Omental fat pad (tissue), 4 donors: ENCODE data around the gene BTG4. TPM values are rescaled to one million over a fixed set of nuclear protein-coding genes. Genes with fewer than 3 reads are reported as not detected.

ENCODE experiments used
- ATAC-seq: fragments of 150-250 bp; one replicate; pipeline ENCODE4 v1.9.1; 2016; ENCODE audit warnings: mild to moderate bottlenecking, moderate library complexity; ENCODE audit not compliant: low FRiP score
- DNase-seq: peaks from one replicate; pipeline ENCODE4 v3.0.0-alpha.2; 2019; ENCODE audit warnings: low spot score
- CTCF ChIP-seq, 3 donors: fragments of 450-650 bp; IDR thresholded peaks; one replicate each; pipeline ENCODE4 v1.5.1; 2016 to 2017; ENCODE audit warnings: antibody characterized with exemption in 3 of 3, mild to moderate bottlenecking in 3 of 3, moderate library complexity in 2 of 3
- total RNA-seq, 4 donors: library from RNA; depleted of rRNA; stranded (reverse); fragments of >200 nt; gene quantifications; one replicate each; pipeline ENCODE4 v1.1.0, GENCODE V29; 2016

BTG4 gene
- total RNA-seq, 4 donors from 2014 or later = not detected

- DNase-seq (no peak), ATAC-seq (peak; percentile 51)
- no peak for TF ChIP-seq CTCF (IDR thresholded peaks at IDR 0.05)
Measured at GRCh38 chr11:111541254-111542061, 29.3 kb upstream of the BTG4 start.

DNA sequence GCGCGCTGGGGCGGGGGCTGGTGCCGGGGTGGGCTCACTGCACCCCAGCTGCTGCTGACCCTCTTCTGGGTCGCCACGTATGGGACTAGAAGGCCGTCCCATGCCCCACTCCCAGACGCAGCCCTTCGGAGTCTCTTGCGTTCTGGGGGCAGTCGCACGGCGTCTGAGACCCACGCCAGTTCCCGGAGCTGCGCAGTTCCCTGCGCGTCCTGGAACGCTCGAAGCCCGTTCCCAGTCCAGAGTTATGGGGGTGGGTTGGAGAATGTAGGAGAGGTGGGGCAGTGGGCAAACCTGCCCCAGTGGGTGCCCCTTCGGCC lies 28.7 kb upstream of the BTG4 start:
- ATAC-seq (peak; percentile 22), DNase-seq (no peak)
- TF ChIP-seq CTCF (IDR thresholded peaks at IDR 0.05) = no peak

DNA sequence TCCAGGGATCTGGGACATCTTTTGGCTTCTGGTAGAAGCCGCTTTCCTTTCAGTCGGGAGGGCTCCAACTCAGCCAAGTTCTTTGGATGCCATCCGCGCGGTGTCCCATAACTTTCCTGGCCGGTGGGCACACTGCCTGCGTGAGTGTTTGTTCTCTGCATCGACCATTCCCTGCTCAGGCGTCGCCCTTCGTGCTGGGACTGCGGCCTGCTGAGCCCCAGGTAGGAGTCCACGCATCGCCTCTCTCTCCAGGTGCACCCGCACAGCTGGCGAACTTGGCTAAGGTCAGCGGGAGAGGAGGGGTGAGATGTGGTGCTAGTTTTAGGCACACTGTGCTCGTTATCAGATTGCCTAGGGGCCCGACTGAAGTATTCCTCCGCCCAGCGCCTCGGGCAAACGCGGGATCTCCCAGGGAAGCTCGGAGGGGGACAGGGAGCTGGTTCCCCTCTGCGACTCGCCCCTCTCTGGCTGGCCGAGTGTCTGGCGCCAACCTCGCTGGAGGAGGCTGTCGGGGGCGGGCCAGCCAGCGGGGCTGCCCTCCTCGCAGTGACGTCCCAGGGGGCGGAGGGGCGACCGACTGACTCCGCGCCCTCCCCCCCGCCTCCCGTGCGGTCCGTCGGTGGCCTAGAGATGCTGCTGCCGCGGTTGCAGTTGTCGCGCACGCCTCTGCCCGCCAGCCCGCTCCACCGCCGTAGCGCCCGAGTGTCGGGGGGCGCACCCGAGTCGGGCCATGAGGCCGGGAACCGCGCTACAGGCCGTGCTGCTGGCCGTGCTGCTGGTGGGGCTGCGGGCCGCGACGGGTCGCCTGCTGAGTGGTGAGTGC lies 28.1 kb upstream of the BTG4 start, which contains the start of gene LAYN:
LAYN (plus strand) TSS at position 607 of the 823 bp plus-strand sequence; CDS start at position 731, 124 bp downstream.
- ATAC-seq = peak; percentile 74
- no peak for DNase-seq
- no peak for TF ChIP-seq CTCF (IDR thresholded peaks at IDR 0.05)

GRCh38 chr11:111539426-111540113 lies 27.4 kb upstream of the BTG4 start:
- ATAC-seq (peak; percentile 5), DNase-seq (no peak)
- TF ChIP-seq CTCF (IDR thresholded peaks at IDR 0.05) = no peak

DNA sequence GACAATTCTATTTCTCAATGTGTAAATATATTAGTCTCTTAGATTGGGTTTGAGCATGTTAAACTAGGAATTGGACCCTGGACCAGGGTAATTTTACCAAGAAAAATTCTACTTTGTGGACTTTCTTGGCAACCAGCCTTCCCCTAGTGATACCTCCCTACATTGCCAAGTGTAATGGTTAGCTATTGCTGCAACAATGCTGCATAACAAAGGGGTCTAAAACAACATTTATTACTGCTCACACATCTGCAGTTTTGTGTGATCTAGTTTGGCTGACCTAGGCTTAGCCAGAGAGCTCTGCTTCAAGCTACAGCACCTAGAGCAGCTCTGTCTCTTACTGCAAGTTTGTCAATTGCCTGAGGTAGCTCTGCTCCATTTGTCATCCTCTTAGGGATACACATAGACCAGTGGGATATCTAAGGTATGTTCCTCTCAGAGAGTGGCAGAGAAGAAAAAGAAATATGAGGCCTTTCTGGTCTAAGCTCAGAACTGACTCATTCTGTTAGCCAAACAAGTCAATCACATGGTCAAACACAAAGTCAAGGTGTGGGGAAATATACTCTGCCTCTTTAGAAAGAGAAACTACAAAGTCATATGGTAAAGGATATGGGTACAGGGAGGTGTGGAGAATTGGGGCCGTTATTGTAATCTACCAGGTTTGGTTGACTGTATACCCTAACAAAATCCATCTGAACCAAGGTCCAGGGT lies 26.4 kb upstream of the BTG4 start:
- ATAC-seq (no peak), DNase-seq (no peak)
- no peak for TF ChIP-seq CTCF (IDR thresholded peaks at IDR 0.05)

- no peak for ATAC-seq
- no peak for DNase-seq
- TF ChIP-seq CTCF (IDR thresholded peaks at IDR 0.05) = no peak
Measured at GRCh38 chr11:111537336-111537860, 25.2 kb upstream of the BTG4 start.
